GM18520 (cell line): Measurements from ENCODE around the gene EXOC6B.

Experiments
- ATAC-seq: cut with Tn5 transposase; IDR thresholded peaks from one replicate; pipeline ENCODE4 v1.9.1; 2021; ENCODE audit not compliant: unreplicated experiment

The EXOC6B gene

DNA sequence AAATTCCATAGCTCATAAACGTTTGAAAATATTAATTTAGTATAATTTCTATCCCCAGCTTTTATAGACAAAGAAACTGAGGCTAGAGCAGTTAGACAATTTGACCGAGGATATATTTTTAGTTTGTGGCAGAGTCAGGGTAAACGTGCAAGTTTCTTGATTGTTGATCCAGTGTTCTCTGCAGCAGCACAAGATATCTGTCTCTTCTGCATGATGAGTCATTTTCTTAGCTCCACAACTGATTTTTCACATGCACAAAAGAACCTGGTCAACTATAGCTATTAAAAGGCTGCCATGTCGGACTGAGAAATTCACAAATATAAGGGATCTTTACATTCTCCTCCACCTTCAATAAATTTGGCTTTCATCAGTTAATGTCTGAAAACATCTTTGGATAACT lies 534.8 kb downstream of the EXOC6B start:
- no peak for ATAC-seq

DNA sequence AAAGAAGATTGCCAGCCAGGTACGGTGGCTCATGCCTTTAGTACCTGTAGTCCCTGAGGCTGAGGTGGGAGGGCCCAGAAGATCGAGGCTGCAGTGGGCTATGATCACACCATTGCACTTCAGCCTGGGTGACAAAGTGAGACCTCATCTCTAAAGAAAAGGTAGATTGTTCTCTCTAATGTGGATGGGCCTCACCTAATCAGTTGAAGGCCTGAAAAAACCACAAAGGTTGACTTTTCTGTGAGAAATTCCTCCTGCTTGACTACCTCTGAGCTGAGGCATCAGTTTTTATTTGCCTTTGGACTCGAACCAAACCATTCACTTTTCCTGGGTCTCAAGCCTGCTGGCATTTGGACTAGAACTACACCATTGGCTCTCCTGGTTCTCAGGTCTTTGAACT lies 536.1 kb downstream of the EXOC6B start:
- no peak for ATAC-seq

DNA sequence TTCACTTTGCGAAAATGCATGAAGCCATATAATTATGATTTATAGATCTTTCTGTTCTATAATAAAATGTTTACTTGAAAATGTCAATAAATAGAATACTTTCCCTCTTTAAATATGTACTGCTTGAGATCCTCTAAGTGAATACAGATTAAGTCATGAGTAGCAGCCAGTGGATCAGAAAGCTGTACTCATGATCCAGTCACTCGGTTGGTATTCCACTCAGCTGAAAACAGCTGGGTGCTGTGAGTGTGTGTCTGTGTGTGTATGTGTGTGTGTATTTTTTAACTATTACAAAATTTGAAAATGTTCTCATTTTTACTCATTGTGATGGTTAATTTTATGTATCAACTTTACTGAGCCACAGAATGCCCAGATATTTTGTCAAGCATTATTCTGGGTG lies 536.5 kb downstream of the EXOC6B start:
- no peak for ATAC-seq

GRCh38 chr2:72278046-72278445 lies 547.8 kb downstream of the EXOC6B start:
- ATAC-seq, result no peak

DNA sequence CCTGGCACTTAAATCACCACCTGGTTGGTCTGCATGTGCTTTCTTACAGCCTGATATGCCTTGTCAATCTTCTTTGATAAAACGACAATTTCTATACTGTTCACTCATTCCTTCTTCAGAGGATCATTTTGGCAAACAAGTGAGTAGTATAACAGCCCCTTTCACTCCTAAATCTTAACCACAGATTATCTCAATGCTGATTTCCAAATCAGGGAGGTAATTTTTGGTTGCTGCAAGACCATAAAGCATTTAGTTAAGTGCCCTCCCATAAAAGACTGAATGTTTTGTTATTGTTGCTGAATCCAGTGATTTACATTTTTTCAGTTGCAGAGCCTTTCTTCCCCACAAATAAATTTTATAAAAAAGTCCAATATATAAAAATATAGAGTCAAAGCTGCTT lies 549.0 kb downstream of the EXOC6B start:
- ATAC-seq, result no peak

DNA sequence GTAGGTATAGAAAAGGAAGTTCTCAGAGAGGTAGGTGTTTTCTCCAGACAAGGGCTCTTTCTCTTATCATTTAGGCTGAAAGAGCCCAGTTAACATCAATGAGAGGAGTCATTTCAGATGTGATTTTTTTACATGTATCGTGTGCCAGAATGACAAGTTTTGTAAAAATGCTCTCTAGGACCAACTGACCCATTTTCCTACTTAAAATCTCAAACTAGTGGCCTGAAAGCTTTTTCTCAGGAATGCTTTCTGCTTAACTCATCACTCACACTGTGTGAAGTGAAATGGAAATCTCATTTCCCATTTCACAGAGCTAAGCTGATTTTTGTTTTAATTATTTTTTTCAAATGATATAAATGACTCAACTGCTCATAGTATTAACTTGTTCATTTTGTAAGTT lies 549.5 kb downstream of the EXOC6B start:
- ATAC-seq, result no peak

GRCh38 chr2:72275084-72275483 lies 550.7 kb downstream of the EXOC6B start:
- ATAC-seq, result no peak

GRCh38 chr2:72274380-72274797 lies 551.4 kb downstream of the EXOC6B start:
- ATAC-seq, result no peak

DNA sequence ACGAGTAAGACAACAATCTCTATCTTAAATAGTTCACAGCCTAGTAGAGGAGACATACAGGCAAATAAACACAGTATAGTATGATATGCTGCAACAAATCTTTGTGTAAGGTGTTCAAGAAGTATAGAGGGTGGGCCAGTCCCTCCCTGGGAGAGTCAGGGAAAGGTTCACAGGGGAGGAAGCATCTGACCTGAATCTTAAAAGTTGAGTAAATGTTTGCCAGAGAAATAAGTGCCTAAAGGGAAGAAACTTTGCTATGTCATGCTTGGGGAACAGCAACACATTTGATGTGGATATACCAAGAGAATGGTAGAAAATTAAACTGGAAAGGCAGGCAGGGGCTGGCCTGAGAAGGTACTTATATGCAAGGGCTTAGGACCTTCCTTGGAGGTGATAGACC lies 552.4 kb downstream of the EXOC6B start:
- ATAC-seq, result no peak

DNA sequence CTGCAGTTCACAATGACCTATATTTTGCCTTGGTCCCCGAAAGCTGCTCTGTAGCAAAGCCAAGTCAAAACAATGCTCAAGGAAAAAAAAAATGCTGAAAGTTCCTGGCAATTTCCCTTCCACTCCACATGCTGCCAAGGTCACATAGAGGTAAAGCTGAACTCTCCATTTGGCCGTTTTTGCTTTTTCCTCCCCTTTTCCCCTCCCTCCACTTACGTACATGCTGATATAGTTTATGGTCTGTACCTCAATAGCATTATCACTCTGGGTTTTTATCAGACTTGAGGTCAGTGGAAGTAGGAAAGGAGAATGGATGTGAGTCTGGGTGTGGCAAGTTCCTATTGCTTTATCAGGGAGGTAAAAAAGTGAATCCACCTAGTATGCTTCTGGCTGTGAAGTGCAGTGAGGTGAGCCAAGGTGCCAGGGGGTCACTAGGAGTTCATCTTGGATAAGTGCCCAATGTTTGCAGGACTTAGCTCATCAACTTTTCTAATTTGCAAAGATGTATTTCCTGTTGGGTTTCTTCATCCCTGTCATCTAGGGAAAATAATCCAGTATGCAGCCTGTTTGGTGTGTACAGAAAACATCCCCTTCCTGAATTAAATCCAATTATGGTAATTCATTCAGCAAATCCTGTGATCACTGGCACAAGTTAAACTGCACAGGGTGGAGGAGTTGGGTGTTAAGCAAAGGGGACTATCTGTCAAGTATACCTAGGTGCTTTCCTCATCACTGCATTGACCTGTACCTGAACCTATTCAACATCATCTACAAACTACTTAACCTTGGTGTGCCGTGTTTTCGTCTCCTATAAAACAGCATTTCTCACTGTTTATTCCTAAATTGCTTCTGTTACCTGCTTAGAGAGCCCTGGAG lies 553.8 kb downstream of the EXOC6B start:
- no peak for ATAC-seq

DNA sequence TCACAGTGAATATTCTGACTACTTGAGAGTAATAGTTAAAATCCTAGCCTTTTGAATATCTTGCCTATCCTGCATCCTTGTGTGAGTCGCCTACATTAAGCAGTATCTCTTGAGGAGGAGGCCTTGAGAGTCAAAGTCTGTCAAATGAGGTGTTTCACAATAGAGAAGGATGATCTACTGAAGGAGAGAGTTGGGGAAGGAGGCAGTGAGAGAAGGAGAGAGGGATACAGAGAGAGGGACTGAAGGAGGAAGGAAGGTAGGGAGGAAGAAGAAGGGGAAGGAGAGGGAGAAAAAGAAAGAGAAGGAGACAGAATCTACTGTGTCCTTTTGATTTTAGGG lies 554.6 kb downstream of the EXOC6B start:
- ATAC-seq, result no peak

DNA sequence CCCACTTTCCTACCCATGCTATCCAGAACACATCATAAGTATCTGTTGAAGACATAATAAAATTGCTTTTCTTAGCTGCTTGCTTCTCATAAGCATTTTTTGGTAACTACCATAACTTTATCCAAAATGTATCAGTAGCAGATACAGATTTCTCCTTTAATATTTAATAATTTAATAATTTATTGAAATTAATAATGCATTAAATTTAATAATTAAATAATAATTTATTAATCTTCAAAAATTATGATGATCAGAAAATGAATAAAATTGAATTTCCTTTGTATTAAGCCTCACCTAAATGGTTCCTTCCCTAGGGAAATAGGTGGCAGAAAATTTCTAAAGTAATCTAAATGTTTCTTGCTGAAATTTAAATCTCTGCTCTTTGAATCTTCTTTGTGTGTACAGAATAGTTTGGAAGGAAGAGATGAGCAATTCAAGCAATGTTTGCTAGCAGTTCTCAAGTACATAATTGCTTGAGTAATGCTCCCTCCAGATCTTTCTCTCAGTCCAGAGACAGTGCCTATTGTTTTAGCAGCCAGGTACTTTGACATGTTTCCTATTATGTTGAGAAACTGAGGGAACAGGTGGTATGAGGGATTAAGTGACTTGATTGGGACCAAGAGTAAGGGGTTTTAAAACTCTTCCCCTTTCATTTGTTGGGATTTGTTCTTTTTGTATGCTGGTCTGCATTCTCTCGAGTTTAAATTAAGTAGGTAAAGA lies 555.1 kb downstream of the EXOC6B start:
- ATAC-seq, result no peak

- ATAC-seq, result no peak
These were observed 562.1 kb downstream of the EXOC6B start for GRCh38 chr2:72263776-72264060.

GRCh38 chr2:72263043-72263775 lies 562.6 kb downstream of the EXOC6B start:
- no peak for ATAC-seq

- no peak for ATAC-seq
These were observed 564.8 kb downstream of the EXOC6B start for GRCh38 chr2:72261076-72261475.

GRCh38 chr2:72255540-72255939 lies 570.3 kb downstream of the EXOC6B start:
- no peak for ATAC-seq

DNA sequence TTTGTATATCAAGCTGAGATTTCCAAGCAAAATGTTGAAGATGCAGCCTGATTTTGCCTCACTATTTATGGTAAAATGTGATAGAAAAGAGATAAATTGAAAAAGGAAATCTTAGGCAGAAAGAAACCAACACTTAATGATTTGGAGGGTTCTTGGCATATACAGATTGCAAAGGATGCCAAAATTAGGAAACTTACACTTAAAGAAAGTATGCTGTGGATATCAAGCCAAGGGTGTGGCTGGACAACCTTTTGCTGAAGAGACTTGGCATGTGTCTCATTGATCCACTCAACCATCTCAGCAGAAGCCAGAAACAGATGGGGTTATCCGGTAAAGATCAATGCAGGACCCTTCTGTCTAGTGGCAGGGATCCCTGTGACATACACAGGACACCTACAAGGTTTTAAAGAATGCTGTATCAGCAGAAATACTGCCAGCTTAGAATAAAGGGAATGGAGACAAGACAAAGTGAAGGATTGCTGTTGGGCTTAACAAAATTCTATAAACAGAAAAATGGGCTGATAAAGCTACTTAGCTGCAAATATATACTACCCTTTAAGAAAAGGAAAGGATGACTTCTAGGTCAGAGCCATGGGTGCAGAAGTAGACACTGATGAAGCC lies 570.9 kb downstream of the EXOC6B start:
- no peak for ATAC-seq

GRCh38 chr2:72238311-72238710 lies 587.5 kb downstream of the EXOC6B start:
- no peak for ATAC-seq

DNA sequence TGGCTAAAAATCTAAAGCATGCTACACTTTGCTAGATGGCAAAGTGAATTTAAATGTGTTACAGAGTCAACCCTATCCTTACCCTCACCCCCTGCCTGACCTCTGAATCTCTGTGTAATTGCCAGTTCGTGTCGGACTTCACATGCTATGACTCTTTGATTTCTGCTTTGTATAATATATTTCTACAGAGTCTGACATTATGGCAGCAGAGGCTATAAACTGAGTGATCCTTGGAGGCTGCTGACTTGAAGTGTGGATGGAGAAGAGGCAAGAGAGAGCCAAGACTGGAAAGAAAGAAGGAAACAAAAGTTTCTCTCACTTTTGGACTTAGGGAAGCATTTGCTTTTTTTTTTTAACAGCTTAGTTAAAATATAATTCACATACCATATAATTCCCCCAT lies 588.3 kb downstream of the EXOC6B start:
- no peak for ATAC-seq

DNA sequence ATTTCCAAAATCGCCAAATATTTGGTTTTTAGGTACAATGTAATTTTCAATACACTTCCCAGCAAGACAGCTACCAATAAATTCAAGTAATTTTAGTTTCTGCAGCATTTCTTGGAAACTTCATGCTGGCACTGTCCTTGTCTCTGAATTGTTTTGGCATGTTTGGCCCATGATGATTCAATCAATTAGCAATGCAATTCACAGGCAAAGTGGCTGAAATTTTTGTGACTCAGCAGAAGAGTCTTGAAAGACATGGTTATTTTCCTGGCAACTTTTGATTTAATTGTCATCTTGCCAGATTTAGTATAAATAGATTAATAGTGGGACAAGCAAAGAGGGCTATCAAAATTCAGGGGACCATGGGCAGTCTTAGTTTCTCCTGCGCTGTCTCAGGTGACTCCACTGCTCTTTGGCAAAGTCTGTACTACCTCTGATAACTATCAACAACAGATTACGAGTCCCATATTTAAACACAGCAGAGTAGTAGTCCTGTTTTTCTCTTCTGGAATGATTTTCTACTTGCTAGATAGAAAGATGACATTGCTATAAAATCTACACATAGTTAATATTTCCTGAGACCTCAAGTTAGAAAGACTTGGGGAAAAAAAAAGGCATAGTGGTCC lies 589.3 kb downstream of the EXOC6B start:
- ATAC-seq, result no peak
